Measurements from ENCODE around the gene HIF3A. TPM values are rescaled to one million over a fixed set of nuclear protein-coding genes. Genes with fewer than 3 reads are reported as not detected.

Gene HIF3A
- total RNA-seq, 5 donors from 2014 or later (not counting 1 experiment from before 2014, with no cell fraction given) = 0.13 to 0.76 (median 0.26) TPM; not detected in 2

DNA sequence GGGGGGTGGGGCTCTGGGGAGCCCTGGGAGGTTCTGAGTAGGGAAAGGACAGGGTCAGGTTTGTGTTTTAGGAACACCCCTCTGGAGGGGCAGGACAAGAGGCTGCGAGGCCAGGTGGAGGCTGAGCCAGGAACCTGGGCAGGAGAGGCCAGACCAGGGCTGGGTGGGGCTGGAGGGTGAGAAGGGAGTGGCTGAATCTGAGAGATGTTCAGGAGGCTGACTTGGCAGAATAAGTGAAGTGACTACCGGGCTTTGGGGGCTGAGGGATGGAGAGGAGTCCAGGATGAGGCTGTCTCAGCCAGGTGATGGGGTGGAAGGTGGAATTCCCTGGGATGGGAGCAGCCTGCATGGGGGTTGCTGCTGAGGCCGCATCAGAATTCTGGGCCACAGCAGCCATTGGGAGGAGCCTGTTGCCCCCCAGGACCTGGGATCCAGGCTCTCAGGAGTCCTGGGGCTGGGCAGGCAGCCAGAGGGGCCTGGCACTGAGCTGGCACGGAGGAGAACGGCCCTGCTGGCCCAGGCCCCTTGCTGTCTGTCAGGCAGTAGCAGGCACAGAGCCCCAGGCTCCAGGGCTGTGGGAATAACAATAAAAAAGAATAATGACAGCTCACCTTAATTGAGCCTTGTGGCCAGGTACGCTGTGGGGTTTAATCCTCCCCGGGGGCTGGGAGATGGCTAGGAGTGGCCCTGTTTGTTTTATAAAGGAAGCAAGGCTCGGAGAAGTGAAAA is 53.4 kb downstream of the HIF3A start:
- peaks cover 29 to 80% of the 10 kb centered on the region in 2 experiments for H3K4me1 ChIP-seq (ENCODE audit: control insufficient read depth in 1 of 2, extremely low read depth in 1 of 2, insufficient read depth in 2 of 2, low read length in 2 of 2)
- WGBS (ENCODE audit: insufficient coverage) = 25% methylated on average over 7 of the region's 8 CpGs
- H3K4me3 ChIP-seq (ENCODE audit: control insufficient read depth in 1 of 2, extremely low read depth in 1 of 2, low read length in 1 of 2) = peak overlapping the region; percentile 3 to 7
- CTCF ChIA-PET = interaction anchor here in 1 of 2 donors (0.5 kb wide), 1 partner anchor 19 kb away, joined by 3 read pairs; no protein-coding TSS in a partner anchor
- H3K36me3 ChIP-seq (ENCODE audit: control insufficient read depth in 2 of 2, extremely low read depth in 1 of 2, insufficient read depth in 1 of 2, low read length in 1 of 2) = peaks cover 12 to 21% of the 10 kb centered on the region in 2 donors
- Mint-ChIP-seq H3K36me3 (peaks cover 11% of the 10 kb centered on the region), H3K27me3 (no peaks in the 10 kb centered on the region), H3K4me1 (peaks cover 55 to 80% (median 62%) of the 10 kb centered on the region in 3 donors), H3K27ac (peak overlapping the region; percentile 93 to 97), H3K9me3 (no peaks in the 10 kb centered on the region), H3K4me3 (peak overlapping the region; percentile 46 to 92 (median 63))
- no peaks in the 10 kb centered on the region for H3K9me3 ChIP-seq
- H3K27ac ChIP-seq (ENCODE audit: low read length) = peak overlapping the region; percentile 72
- POLR2A ChIA-PET = no interaction called here
- H3K27me3 ChIP-seq (replicated peaks in 1 of 2; ENCODE audit: control insufficient read depth in 2 of 2, extremely low read depth in 1 of 2, insufficient read depth in 2 of 2, low read length in 1 of 2) = no peaks in the 10 kb centered on the region
- ATAC-seq (replicated peaks in 1 of 4) = no peak
- peak in 1 of 35 experiments; percentile 6 for DNase-seq

GRCh38 chr19:46350758-46351159 is 53.9 kb downstream of the HIF3A start:
- H3K4me3 ChIP-seq (ENCODE audit: control insufficient read depth in 1 of 2, extremely low read depth in 1 of 2, low read length in 1 of 2) = peak overlapping the region; percentile 3 to 7
- peaks cover 12 to 23% of the 10 kb centered on the region in 2 donors for H3K36me3 ChIP-seq (ENCODE audit: control insufficient read depth in 2 of 2, extremely low read depth in 1 of 2, insufficient read depth in 1 of 2, low read length in 1 of 2)
- ChIA-PET CTCF (interaction anchor here in 1 of 2 donors (0.5 kb wide), 1 partner anchor 20 kb away, joined by 3 read pairs; no protein-coding TSS in a partner anchor), POLR2A (no interaction called here)
- peak in 19 of 35 experiments; percentile 3 to 57 (median 23) for DNase-seq
- H3K4me1 ChIP-seq (ENCODE audit: control insufficient read depth in 1 of 2, extremely low read depth in 1 of 2, insufficient read depth in 2 of 2, low read length in 2 of 2) = peaks cover 29 to 86% of the 10 kb centered on the region in 2 experiments
- peak overlapping the region; percentile 72 for H3K27ac ChIP-seq (ENCODE audit: low read length)
- H3K4me1 Mint-ChIP-seq = peaks cover 61 to 82% (median 62%) of the 10 kb centered on the region in 3 donors
- H3K27me3 Mint-ChIP-seq = no peaks in the 10 kb centered on the region
- peaks cover 13% of the 10 kb centered on the region for H3K36me3 Mint-ChIP-seq
- ATAC-seq (replicated peaks in 1 of 4) = peak in 2 of 4 experiments; percentile 4 to 31
- no peaks in the 10 kb centered on the region for H3K9me3 ChIP-seq
- H3K27ac Mint-ChIP-seq = peak overlapping the region; percentile 93 to 97
- 10% methylated on average over 4 of the region's 8 CpGs for WGBS (ENCODE audit: insufficient coverage)
- H3K27me3 ChIP-seq (replicated peaks in 1 of 2; ENCODE audit: control insufficient read depth in 2 of 2, extremely low read depth in 1 of 2, insufficient read depth in 2 of 2, low read length in 1 of 2) = no peaks in the 10 kb centered on the region
- peak overlapping the region; percentile 46 to 92 (median 62) for H3K4me3 Mint-ChIP-seq
- no peaks in the 10 kb centered on the region for H3K9me3 Mint-ChIP-seq

DNA sequence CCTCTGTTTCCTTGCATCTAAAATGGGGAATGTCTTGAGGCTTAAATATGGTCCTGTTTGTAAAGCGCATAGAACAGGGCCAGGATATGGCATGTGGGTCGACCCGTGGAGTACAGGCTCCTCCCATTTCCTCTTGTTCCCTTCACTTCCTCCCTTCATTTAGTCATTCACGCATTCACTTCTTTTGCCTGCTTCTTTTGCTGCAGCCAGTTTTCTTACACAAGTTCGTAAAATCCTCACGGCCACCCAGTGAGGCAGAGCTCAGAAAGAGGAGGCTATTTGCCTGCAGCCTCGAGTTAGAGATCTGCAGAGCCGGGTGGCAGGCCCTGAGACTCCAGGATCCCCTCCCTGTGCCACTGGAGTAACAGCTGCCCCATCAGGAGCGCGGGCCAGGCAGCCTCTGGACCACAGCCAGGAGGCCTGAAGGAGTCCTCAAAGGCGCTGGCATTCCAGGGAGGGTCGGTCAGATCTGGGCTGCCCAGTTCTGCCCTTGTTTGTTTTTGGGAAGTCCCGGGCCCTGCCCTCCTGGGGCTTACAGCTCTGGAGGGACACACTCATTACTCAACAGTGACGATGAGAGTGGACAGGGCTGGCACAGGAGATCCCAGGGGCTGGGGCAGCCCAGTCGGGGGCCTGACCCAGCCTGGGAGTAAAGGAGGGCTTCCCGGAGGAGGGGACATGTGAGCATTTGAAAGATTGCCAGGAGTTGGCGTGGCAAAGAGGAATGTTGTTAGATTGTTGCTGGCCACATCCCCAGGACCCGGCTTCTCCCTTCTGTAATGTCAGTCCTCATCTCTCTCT is 54.6 kb downstream of the HIF3A start:
- H3K4me3 ChIP-seq (ENCODE audit: control insufficient read depth in 1 of 2, extremely low read depth in 1 of 2, low read length in 1 of 2) = peak overlapping the region in 1 of 2 donors; percentile 7

GRCh38 chr19:46353730-46354528 is 57.1 kb downstream of the HIF3A start:
- Mint-ChIP-seq H3K4me1 (peaks cover 60 to 79% (median 66%) of the 10 kb centered on the region in 3 donors), H3K4me3 (peak overlapping the region in 1 of 3 donors; percentile 9), H3K27ac (no peak overlapping the region), H3K27me3 (no peaks in the 10 kb centered on the region), H3K36me3 (peaks cover 23% of the 10 kb centered on the region), H3K9me3 (no peaks in the 10 kb centered on the region)
- POLR2A ChIA-PET = no interaction called here
- no peaks in the 10 kb centered on the region for H3K9me3 ChIP-seq
- H3K4me1 ChIP-seq (ENCODE audit: control insufficient read depth in 1 of 2, extremely low read depth in 1 of 2, insufficient read depth in 2 of 2, low read length in 2 of 2) = peaks cover 17 to 68% of the 10 kb centered on the region in 2 experiments
- WGBS (ENCODE audit: insufficient coverage) = 95% methylated on average over 24 of the region's 28 CpGs
- DNase-seq (no peak), ATAC-seq (replicated peaks in 1 of 4) (no peak)
- no peak overlapping the region for H3K27ac ChIP-seq (ENCODE audit: low read length)
- peaks cover 12 to 32% of the 10 kb centered on the region in 2 donors for H3K36me3 ChIP-seq (ENCODE audit: control insufficient read depth in 2 of 2, extremely low read depth in 1 of 2, insufficient read depth in 1 of 2, low read length in 1 of 2)
- CTCF ChIA-PET = interaction anchor here in 1 of 2 donors (0.6 kb wide), 1 partner anchor 1126 kb away, joined by 7 read pairs; no protein-coding TSS in a partner anchor
- no peaks in the 10 kb centered on the region for H3K27me3 ChIP-seq (replicated peaks in 1 of 2; ENCODE audit: control insufficient read depth in 2 of 2, extremely low read depth in 1 of 2, insufficient read depth in 2 of 2, low read length in 1 of 2)
- no peak overlapping the region for H3K4me3 ChIP-seq (ENCODE audit: control insufficient read depth in 1 of 2, extremely low read depth in 1 of 2, low read length in 1 of 2)

More for the DNA sequence above, 54.6 kb downstream of the HIF3A start:
- H3K4me3 Mint-ChIP-seq = peak overlapping the region; percentile 39 to 92 (median 62)
- Histone ChIP-seq H3K36me3 (ENCODE audit: control insufficient read depth in 2 of 2, extremely low read depth in 1 of 2, insufficient read depth in 1 of 2, low read length in 1 of 2) (peaks cover 12 to 23% of the 10 kb centered on the region in 2 donors), H3K27me3 (replicated peaks in 1 of 2; ENCODE audit: control insufficient read depth in 2 of 2, extremely low read depth in 1 of 2, insufficient read depth in 2 of 2, low read length in 1 of 2) (no peaks in the 10 kb centered on the region), H3K9me3 (no peaks in the 10 kb centered on the region), H3K27ac (ENCODE audit: low read length) (peak overlapping the region; percentile 72), H3K4me1 (ENCODE audit: control insufficient read depth in 1 of 2, extremely low read depth in 1 of 2, insufficient read depth in 2 of 2, low read length in 2 of 2) (peaks cover 26 to 88% of the 10 kb centered on the region in 2 experiments)
- peak; percentile 31 to 56 (median 54) for ATAC-seq (replicated peaks in 1 of 4)
- DNase-seq = peak in 14 of 35 experiments; percentile 4 to 48 (median 13)
- H3K9me3 Mint-ChIP-seq = no peaks in the 10 kb centered on the region
- ChIA-PET POLR2A (no interaction called here), CTCF (interaction anchor here in 1 of 2 donors (0.6 kb wide), 1 partner anchor 10 kb away, joined by 5 read pairs; no protein-coding TSS in a partner anchor)
- 44% methylated on average over 11 of the region's 18 CpGs for WGBS (ENCODE audit: insufficient coverage)
- H3K4me1 Mint-ChIP-seq = peaks cover 61 to 82% (median 63%) of the 10 kb centered on the region in 3 donors
- peak overlapping the region; percentile 93 to 97 for H3K27ac Mint-ChIP-seq
- H3K36me3 Mint-ChIP-seq = peaks cover 13% of the 10 kb centered on the region
- no peaks in the 10 kb centered on the region for H3K27me3 Mint-ChIP-seq

GRCh38 chr19:46355234-46356148 is 58.6 kb downstream of the HIF3A start:
- ChIA-PET CTCF (interaction anchor here in 1 of 2 donors (0.5 kb wide), 1 partner anchor 9 kb away, joined by 5 read pairs; no protein-coding TSS in a partner anchor), POLR2A (interaction anchor here in 1 of 2 donors (0.9 kb wide), 1 partner anchor 8 kb away, joined by 3 read pairs; no protein-coding TSS in a partner anchor)
- no peak overlapping the region for H3K4me3 ChIP-seq (ENCODE audit: control insufficient read depth in 1 of 2, extremely low read depth in 1 of 2, low read length in 1 of 2)
- no peak overlapping the region for H3K27ac ChIP-seq (ENCODE audit: low read length)
- Mint-ChIP-seq H3K27ac (peak overlapping the region; percentile 56 to 66), H3K36me3 (peaks cover 23% of the 10 kb centered on the region), H3K4me1 (peaks cover 52 to 72% (median 56%) of the 10 kb centered on the region in 3 donors), H3K4me3 (no peak overlapping the region), H3K27me3 (no peaks in the 10 kb centered on the region), H3K9me3 (no peaks in the 10 kb centered on the region)
- H3K36me3 ChIP-seq (ENCODE audit: control insufficient read depth in 2 of 2, extremely low read depth in 1 of 2, insufficient read depth in 1 of 2, low read length in 1 of 2) = peaks cover 12 to 35% of the 10 kb centered on the region in 2 donors
- 92% methylated on average over 14 of the region's 23 CpGs for WGBS (ENCODE audit: insufficient coverage)
- H3K4me1 ChIP-seq (ENCODE audit: control insufficient read depth in 1 of 2, extremely low read depth in 1 of 2, insufficient read depth in 2 of 2, low read length in 2 of 2) = peaks cover 6 to 55% of the 10 kb centered on the region in 2 experiments
- H3K27me3 ChIP-seq (replicated peaks in 1 of 2; ENCODE audit: control insufficient read depth in 2 of 2, extremely low read depth in 1 of 2, insufficient read depth in 2 of 2, low read length in 1 of 2) = no peaks in the 10 kb centered on the region
- no peak for DNase-seq
- no peak for ATAC-seq (replicated peaks in 1 of 4)
- H3K9me3 ChIP-seq = no peaks in the 10 kb centered on the region

Data from T-cell (primary cell).